ENCODE measurements around the gene KCNIP4.

DNA sequence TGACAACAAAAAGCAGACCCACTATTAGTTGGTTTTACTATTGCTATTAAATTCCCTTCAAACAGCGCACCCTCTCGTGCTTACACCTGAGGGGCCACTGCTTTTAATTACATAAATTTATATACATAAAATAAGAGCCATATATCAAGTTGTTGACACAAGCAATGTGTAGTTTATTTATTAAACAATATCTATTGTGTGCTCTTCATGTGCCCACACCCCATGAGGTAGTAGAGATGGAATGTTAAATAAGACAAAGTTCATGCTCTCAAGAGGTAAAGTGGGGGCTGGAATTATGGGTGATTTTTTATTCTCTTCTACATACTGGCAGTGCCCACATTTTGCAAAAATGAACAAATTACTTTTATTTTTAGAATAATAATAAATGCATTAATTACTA lies 47.3 kb downstream of the KCNIP4 start:
- TF ChIP-seq, protein P1, sequence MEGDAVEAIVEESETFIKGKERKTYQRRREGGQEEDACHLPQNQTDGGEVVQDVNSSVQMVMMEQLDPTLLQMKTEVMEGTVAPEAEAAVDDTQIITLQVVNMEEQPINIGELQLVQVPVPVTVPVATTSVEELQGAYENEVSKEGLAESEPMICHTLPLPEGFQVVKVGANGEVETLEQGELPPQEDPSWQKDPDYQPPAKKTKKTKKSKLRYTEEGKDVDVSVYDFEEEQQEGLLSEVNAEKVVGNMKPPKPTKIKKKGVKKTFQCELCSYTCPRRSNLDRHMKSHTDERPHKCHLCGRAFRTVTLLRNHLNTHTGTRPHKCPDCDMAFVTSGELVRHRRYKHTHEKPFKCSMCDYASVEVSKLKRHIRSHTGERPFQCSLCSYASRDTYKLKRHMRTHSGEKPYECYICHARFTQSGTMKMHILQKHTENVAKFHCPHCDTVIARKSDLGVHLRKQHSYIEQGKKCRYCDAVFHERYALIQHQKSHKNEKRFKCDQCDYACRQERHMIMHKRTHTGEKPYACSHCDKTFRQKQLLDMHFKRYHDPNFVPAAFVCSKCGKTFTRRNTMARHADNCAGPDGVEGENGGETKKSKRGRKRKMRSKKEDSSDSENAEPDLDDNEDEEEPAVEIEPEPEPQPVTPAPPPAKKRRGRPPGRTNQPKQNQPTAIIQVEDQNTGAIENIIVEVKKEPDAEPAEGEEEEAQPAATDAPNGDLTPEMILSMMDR (IDR thresholded peaks at IDR 0.05) = no peak
- no peak for TF ChIP-seq POLR2A (IDR thresholded peaks at IDR 0.05)
